Activated B cell treated with CpG ODN at 0.5 μM for 24 hours (primary cell): Measurements from ENCODE around the gene ANO6. TPM values are rescaled to one million over a fixed set of nuclear protein-coding genes. Genes with fewer than 3 reads are reported as not detected.

ENCODE experiments used
- ATAC-seq: fragments of 200-7000 bp; cut with Tn5 transposase; one replicate; pipeline ENCODE4 v1.10.0; 2021; ENCODE audit warnings: low read depth, mild to moderate bottlenecking, moderate library complexity
- CTCF ChIA-PET: fragments of 350-600 bp; sonication (Branson Sonifier 250); formaldehyde crosslinking; loops from one replicate; lab custom pipeline; 2021; ENCODE audit warnings: antibody characterized with exemption; lab: Charles Lee
- POLR2A ChIA-PET: fragments of 350-600 bp; sonication (Branson Sonifier 250); formaldehyde crosslinking; loops from one replicate; lab custom pipeline; 2021; ENCODE audit warnings: antibody characterized with exemption; lab: Charles Lee
- DNase-seq: peaks from one replicate; pipeline ENCODE4 v3.0.0; 2022
- H3K27ac Mint-ChIP-seq: one replicate; pipeline ENCODE4 v1.8.0; 2020; ENCODE audit warnings: mixed read lengths
- H3K27me3 Mint-ChIP-seq: one replicate; pipeline ENCODE4 v1.8.0; 2021; ENCODE audit warnings: mixed read lengths
- H3K36me3 Mint-ChIP-seq: one replicate; pipeline ENCODE4 v1.8.0; 2021; ENCODE audit warnings: low read depth, mixed read lengths
- H3K4me1 Mint-ChIP-seq: one replicate; pipeline ENCODE4 v1.8.0; 2021; ENCODE audit warnings: mixed read lengths
- H3K4me3 Mint-ChIP-seq: one replicate; pipeline ENCODE4 v1.8.0; 2020; ENCODE audit warnings: mild to moderate bottlenecking, mixed read lengths
- H3K9me3 Mint-ChIP-seq: one replicate; pipeline ENCODE4 v1.8.0; 2020; ENCODE audit warnings: mixed read lengths
- CTCF ChIP-seq: fragments of 200-600 bp; IDR thresholded peaks from one replicate; pipeline ENCODE4 v1.8.0; 2022; ENCODE audit warnings: antibody characterized with exemption, mild to moderate bottlenecking
- intact Hi-C: fragments of 100-400 bp; cut with micrococcal nuclease; formaldehyde crosslinking; loops from one replicate; pipeline ENCODE4 v1.15.1; 2024
- total RNA-seq: library from RNA; stranded (reverse); gene quantifications from 2 replicates; pipeline ENCODE4 v1.2.3, GENCODE V29; 2022

ANO6 gene
- total RNA-seq, 1 donor from 2014 or later: 16.3 TPM

- TF ChIP-seq CTCF: no peak
- peaks cover 9% of the 10 kb centered on the region for H3K36me3 Mint-ChIP-seq
- H3K27ac Mint-ChIP-seq: no peak overlapping the region
- H3K27me3 Mint-ChIP-seq: no peaks in the 10 kb centered on the region
- intact Hi-C loops: loop anchor here (5.0 kb wide), 1 partner anchor 43 kb away; no protein-coding TSS in a partner anchor
- ATAC-seq (no peak), DNase-seq (no peak)
- ChIA-PET POLR2A (no interaction called here), CTCF (no interaction called here)
- no peaks in the 10 kb centered on the region for H3K9me3 Mint-ChIP-seq
- H3K4me1 Mint-ChIP-seq: peaks cover 11% of the 10 kb centered on the region
- no peak overlapping the region for H3K4me3 Mint-ChIP-seq
Measured at GRCh38 chr12:45223868-45224267, 8.0 kb downstream of the ANO6 start.

GRCh38 chr12:45224311-45224710 is 8.4 kb downstream of the ANO6 start:
- no peak for TF ChIP-seq CTCF
- intact Hi-C loops: loop anchor here (5.0 kb wide), 1 partner anchor 43 kb away; no protein-coding TSS in a partner anchor
- H3K27ac Mint-ChIP-seq: no peak overlapping the region
- ATAC-seq (no peak), DNase-seq (no peak)
- ChIA-PET CTCF (no interaction called here), POLR2A (interaction anchor here (0.6 kb wide), 1 partner anchor 768 kb away, joined by 3 read pairs; no protein-coding TSS in a partner anchor)
- peaks cover 11% of the 10 kb centered on the region for H3K4me1 Mint-ChIP-seq
- H3K36me3 Mint-ChIP-seq: peaks cover 9% of the 10 kb centered on the region
- H3K27me3 Mint-ChIP-seq: no peaks in the 10 kb centered on the region
- no peaks in the 10 kb centered on the region for H3K9me3 Mint-ChIP-seq
- no peak overlapping the region for H3K4me3 Mint-ChIP-seq

DNA sequence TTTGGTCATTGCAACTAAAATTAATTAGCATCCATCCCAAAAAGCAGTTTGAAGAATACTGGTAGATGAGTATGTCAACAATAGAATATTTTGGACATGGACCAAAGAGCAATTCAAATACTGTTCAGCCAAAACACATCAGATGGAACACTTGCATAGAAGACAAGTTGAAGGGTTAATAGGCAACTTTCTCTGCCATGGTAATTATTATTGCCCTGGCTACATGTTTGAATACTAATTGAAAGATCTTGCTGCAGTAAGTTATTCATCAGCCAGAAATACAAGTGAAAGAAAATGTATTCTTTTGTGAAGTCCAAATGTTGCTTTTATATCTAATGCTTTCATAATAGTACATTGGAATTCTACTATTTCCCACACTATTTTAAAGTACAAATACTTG is 10.1 kb downstream of the ANO6 start:
- H3K4me1 Mint-ChIP-seq: peaks cover 6% of the 10 kb centered on the region
- no peak overlapping the region for H3K27ac Mint-ChIP-seq
- no peak overlapping the region for H3K4me3 Mint-ChIP-seq

DNA sequence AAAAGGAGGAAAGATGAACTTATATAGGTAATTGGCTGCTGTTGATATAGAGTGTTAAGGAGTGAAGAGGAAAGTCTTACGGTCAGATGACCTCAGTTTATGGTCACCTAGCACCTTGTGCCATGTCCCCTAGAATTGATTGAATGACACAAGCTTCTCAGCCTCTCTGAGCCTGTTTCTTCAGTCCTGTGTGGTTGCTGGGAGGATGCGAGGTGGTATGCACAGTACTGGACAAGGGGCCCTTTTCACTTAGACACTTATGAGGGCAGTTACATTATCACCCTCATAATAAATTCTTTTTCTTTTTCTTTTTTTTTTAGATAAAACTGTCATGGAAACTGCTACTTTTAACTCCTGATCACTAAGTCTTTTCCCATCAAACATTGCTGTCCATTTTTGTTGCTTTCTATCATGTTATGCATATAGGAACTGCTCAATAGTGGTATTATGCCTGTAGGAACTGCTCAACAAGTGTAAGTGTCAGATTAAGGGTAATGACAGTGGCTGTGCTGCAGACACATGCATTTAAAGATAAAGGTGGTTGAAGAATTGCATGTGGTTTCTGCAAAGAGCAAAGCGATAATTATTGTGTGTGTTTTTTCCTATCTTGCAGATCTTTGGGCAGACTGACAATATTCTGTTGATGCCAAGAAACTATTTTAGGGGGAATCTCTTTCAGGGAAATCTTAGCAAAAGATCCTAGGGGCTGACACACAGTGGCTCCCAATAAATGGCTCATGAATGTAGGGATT is 11.6 kb downstream of the ANO6 start:
- ATAC-seq (no peak), DNase-seq (no peak)
- H3K4me1 Mint-ChIP-seq: peaks cover 6% of the 10 kb centered on the region
- no peak overlapping the region for H3K27ac Mint-ChIP-seq
- ChIA-PET CTCF (interaction anchor here (1.2 kb wide), 1 partner anchor 11 kb away, joined by 5 read pairs; the partner anchor contains the start of gene ANO6), POLR2A (no interaction called here)
- no peak overlapping the region for H3K4me3 Mint-ChIP-seq
- TF ChIP-seq CTCF: no peak
- no peaks in the 10 kb centered on the region for H3K9me3 Mint-ChIP-seq
- H3K36me3 Mint-ChIP-seq: peaks cover 15% of the 10 kb centered on the region
- intact Hi-C loops: no loop called here
- no peaks in the 10 kb centered on the region for H3K27me3 Mint-ChIP-seq

More for the DNA sequence above, 10.1 kb downstream of the ANO6 start:
- no peak for TF ChIP-seq CTCF
- CTCF ChIA-PET: no interaction called here
- intact Hi-C loops: no loop called here
- DNase-seq (no peak), ATAC-seq (no peak)
- Mint-ChIP-seq H3K27me3 (no peaks in the 10 kb centered on the region), H3K36me3 (peaks cover 13% of the 10 kb centered on the region), H3K9me3 (no peaks in the 10 kb centered on the region)
- POLR2A ChIA-PET: no interaction called here

DNA sequence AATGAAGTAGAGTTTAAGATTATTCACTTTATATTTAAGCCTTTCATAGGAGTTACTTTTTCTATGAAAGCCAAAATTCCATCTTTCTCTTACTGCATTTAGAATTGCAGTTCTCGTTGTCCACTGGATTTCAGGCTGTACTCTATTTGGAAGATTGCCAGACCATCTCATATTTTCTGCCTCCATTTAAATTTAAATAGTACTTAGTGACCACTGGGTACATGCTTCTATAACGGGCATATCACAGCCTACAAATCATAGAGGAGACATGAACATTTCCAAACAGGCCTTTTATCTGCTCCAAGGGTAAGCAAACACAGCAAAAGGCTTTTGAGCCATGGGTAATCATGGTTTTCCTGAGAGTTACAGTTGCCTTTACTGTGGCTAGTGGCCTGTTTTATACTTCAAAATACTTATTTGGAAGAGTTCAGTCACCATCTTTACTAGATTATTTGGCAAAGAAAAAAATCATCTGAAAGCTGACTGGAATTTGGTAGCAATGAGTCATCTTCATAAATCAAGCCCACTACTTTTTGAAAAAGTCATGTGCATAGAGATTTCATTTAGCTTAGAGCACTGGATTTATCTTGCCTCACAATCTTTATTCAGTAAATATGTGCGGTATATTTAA is 15.7 kb downstream of the ANO6 start:
- no peak for DNase-seq
- Mint-ChIP-seq H3K27me3 (no peaks in the 10 kb centered on the region), H3K4me1 (peaks cover 30% of the 10 kb centered on the region), H3K36me3 (peaks cover 17% of the 10 kb centered on the region), H3K9me3 (no peaks in the 10 kb centered on the region), H3K27ac (no peak overlapping the region), H3K4me3 (no peak overlapping the region)
- ATAC-seq: no peak
- intact Hi-C loops: no loop called here
- TF ChIP-seq CTCF: no peak
- ChIA-PET POLR2A (no interaction called here), CTCF (no interaction called here)
